ENCODE results near the gene ST8SIA1. TPM values are rescaled to one million over a fixed set of nuclear protein-coding genes. Genes with fewer than 3 reads are reported as not detected.

ST8SIA1 gene
- total and polyA plus RNA-seq, 2 of the 4 experiments (the other 2 are of a cell fraction): not detected

GRCh38 chr12:22332202-22332601 is 2.3 kb downstream of the ST8SIA1 start:
- CTCF ChIA-PET: no interaction called here
- in situ Hi-C loops (cut with MboI; ENCODE audit: low sequenced_read_pairs) (no loop called here), intact Hi-C loops (cut with micrococcal nuclease) (no loop called here), dilution Hi-C loops (cut with HindIII; ENCODE audit: low sequenced_read_pairs, unreplicated experiment) (no loop called here)
- peaks cover 46% of the 10 kb centered on the region for H3K27me3 ChIP-seq (ENCODE audit: control insufficient read depth, insufficient read depth, low read length)
- H3K14ac ChIP-seq (replicated peaks; ENCODE audit: low read depth, low read length): no peak overlapping the region
- no peaks in the 10 kb centered on the region for H3K9me3 ChIP-seq (ENCODE audit: control insufficient read depth, insufficient read depth, low read length)
- H3K9me1 ChIP-seq (ENCODE audit: insufficient read depth, low read length): no peaks in the 10 kb centered on the region
- no TSS peak for BruUV-seq (replicated peaks)
- TF ChIP-seq CHD1 (IDR thresholded peaks at IDR 0.05; ENCODE audit: low read depth, low read length) (no peak), RCOR1 (IDR thresholded peaks at IDR 0.05; ENCODE audit: insufficient replicate concordance, low read length) (no peak), BHLHE40 (IDR thresholded peaks at IDR 0.05; ENCODE audit: low read depth, low read length) (no peak), CTCF (conservative IDR thresholded peaks at IDR 0.05; ENCODE audit: low read depth, low read length) (no peak), RFX5 (IDR thresholded peaks at IDR 0.05; ENCODE audit: low read depth, low read length) (no peak), NFE2L2 (IDR thresholded peaks at IDR 0.05; ENCODE audit: low read depth, low read length) (no peak), ELK1 (IDR thresholded peaks at IDR 0.05; ENCODE audit: borderline replicate concordance, low read depth, low read length) (no peak), MAFK (IDR thresholded peaks at IDR 0.05; ENCODE audit: low read depth, low read length) (no peak), USF2 (IDR thresholded peaks at IDR 0.05; ENCODE audit: low read depth, low read length) (no peak), MAZ (IDR thresholded peaks at IDR 0.05; ENCODE audit: borderline replicate concordance, low read depth, low read length) (no peak), RAD21 (IDR thresholded peaks at IDR 0.05; ENCODE audit: low read length) (no peak), MXI1 (IDR thresholded peaks at IDR 0.05; ENCODE audit: borderline replicate concordance, low read depth, low read length) (no peak), CEBPB (IDR thresholded peaks at IDR 0.05; ENCODE audit: low read depth, low read length) (no peak), SMC3 (IDR thresholded peaks at IDR 0.05; ENCODE audit: low read depth, low read length) (no peak), POLR2A (IDR thresholded peaks at IDR 0.05; ENCODE audit: low read depth, low read length) (no peak), FOS (IDR thresholded peaks at IDR 0.05; ENCODE audit: low read depth, low read length) (no peak)
- no peak overlapping the region for H3K4me2 ChIP-seq (ENCODE audit: low read depth, low read length)
- H3K79me1 ChIP-seq (ENCODE audit: low read depth in 1 of 2, low read length in 2 of 2): no peaks in the 10 kb centered on the region
- no peak overlapping the region for H3K4ac ChIP-seq (ENCODE audit: low read depth, low read length)
- no peak for ATAC-seq (ENCODE audit: low read depth)
- H3K27ac ChIP-seq (ENCODE audit: insufficient read depth, low read length): no peak overlapping the region
- POLR2A ChIA-PET (ENCODE audit: unreplicated experiment): no interaction called here
- H4K91ac ChIP-seq (ENCODE audit: insufficient read depth, low read depth, low read length): no peak overlapping the region
- no peak overlapping the region for H2AK9ac ChIP-seq (replicated peaks; ENCODE audit: low read depth, low read length, poor library complexity)
- no peak overlapping the region for H3K4me3 ChIP-seq (ENCODE audit: insufficient read depth, low read depth, low read length)
- no peak overlapping the region for H2BK15ac ChIP-seq (ENCODE audit: low read depth, low read length)
- H2AK5ac ChIP-seq (ENCODE audit: low read depth, low read length): no peak overlapping the region
- no peak overlapping the region for H3K23ac ChIP-seq (ENCODE audit: low read depth, low read length)
- H2BK5ac ChIP-seq (ENCODE audit: low read depth, low read length, poor library complexity, severe bottlenecking): no peak overlapping the region
- DNase-seq: no peak
- no peak overlapping the region for H3K56ac ChIP-seq (ENCODE audit: extremely low read depth, insufficient read depth, low read length)
- H2BK120ac ChIP-seq (ENCODE audit: low read depth, low read length): no peak overlapping the region
- no peak overlapping the region for H3K18ac ChIP-seq (ENCODE audit: low read depth, low read length)
- H4K8ac ChIP-seq (ENCODE audit: low read depth in 2 of 2, low read length in 2 of 2): no peak overlapping the region
- H2BK20ac ChIP-seq (ENCODE audit: low read depth, low read length): no peak overlapping the region
- no peak overlapping the region for H3K9ac ChIP-seq (ENCODE audit: low read depth, low read length)
- H4K20me1 ChIP-seq (ENCODE audit: insufficient read depth, low read length): no peaks in the 10 kb centered on the region
- no peaks in the 10 kb centered on the region for H3K36me3 ChIP-seq (ENCODE audit: control insufficient read depth, insufficient read depth, low read length)
- H4K5ac ChIP-seq (ENCODE audit: low read depth, low read length): no peak overlapping the region
- no peak overlapping the region for H2AFZ ChIP-seq (replicated peaks; ENCODE audit: low read length, poor library complexity)
- H3K4me1 ChIP-seq (ENCODE audit: control insufficient read depth, insufficient read depth, low read length): peaks cover 2% of the 10 kb centered on the region; the same call in 1 of the 2 replicates
